ENCODE data around the gene CLRN1. TPM values are rescaled to one million over a fixed set of nuclear protein-coding genes. Genes with fewer than 3 reads are reported as not detected.
A peak's percentile ranks its signal among the peaks of the same experiment; 100 is the strongest.

Gene CLRN1
- total and polyA plus RNA-seq, 2 experiments from 2014 or later = 0.45 to 0.69 TPM

DNA sequence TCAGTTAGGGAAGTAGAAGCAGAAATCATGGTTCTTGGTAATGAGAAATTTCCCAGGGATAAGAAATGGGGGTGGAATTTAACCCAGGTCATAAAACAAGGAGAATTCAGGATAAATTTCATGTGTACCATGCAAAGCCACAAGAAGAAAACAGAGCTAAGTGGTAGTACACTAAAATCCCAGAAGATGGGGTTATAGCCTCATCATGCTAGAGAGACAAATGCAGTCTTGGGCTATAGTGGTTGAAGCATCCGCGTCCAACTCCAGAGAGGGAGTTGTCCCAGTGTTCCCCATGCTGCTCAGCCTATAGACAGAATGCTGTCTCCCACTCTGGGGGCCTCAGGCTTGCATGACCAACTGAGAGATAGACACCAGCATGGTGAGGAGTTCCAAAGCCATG lies 36.2 kb upstream of the CLRN1 start:
- peak; percentile 71 for ATAC-seq
- peaks cover 2% of the 10 kb centered on the region for H3K27me3 Mint-ChIP-seq (ENCODE audit: insufficient read depth, low read depth, poor library complexity)
- H3K79me2 ChIP-seq (replicated peaks; ENCODE audit: insufficient read depth) = no peaks in the 10 kb centered on the region

DNA sequence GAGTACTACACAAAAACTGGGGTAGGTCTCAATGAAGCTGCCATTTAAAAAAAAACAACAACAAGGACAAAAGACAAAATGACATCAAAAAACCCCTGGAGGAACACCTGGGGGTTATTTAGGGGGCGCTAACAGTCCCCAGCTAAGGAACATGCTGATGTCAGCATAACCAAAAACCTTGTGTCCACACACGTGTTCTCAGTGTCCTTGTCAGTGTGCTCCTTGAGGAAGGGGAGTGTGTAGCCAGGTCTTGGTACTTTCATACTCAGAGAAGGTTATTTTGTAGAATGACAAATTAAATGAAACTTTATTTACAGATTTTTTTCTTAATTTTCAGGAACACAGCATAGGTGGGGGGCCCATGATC lies 31.2 kb upstream of the CLRN1 start:
- H3K9me2 ChIP-seq (ENCODE audit: insufficient read depth) = peaks cover 4% of the 10 kb centered on the region; the same call in 1 of the 2 replicates
- H3K36me3 ChIP-seq (ENCODE audit: insufficient read depth) = no peaks in the 10 kb centered on the region
- DNase-seq (ENCODE audit: low spot score) (no peak), ATAC-seq (no peak)
- Mint-ChIP-seq H3K4me1 (peaks cover 15% of the 10 kb centered on the region), H3K36me3 (ENCODE audit: low read depth) (no peaks in the 10 kb centered on the region), H3K9me3 (no peaks in the 10 kb centered on the region), H3K27me3 (ENCODE audit: insufficient read depth, low read depth, poor library complexity) (peaks cover 4% of the 10 kb centered on the region), H3K4me3 (no peak overlapping the region), H3K27ac (no peak overlapping the region)
- H3F3A ChIP-seq (replicated peaks; ENCODE audit: low read depth) = no peaks in the 10 kb centered on the region
- H3K4me2 ChIP-seq = no peak overlapping the region
- H3K4me1 ChIP-seq (ENCODE audit: insufficient read depth) = peaks cover 11% of the 10 kb centered on the region; the same call in 1 of the 2 replicates
- no peaks in the 10 kb centered on the region for H3K27me3 ChIP-seq (ENCODE audit: insufficient read depth)
- H4K20me1 ChIP-seq (replicated peaks; ENCODE audit: insufficient read depth) = no peaks in the 10 kb centered on the region
- no peaks in the 10 kb centered on the region for H3K79me2 ChIP-seq (replicated peaks; ENCODE audit: insufficient read depth)
- no peak overlapping the region for H3K27ac ChIP-seq (ENCODE audit: low read depth)
- no peak overlapping the region for H3K4me3 ChIP-seq
- no peak overlapping the region for H2AFZ ChIP-seq
- no peak for TF ChIP-seq ZNF114 (CRISPR knock-in tag; IDR thresholded peaks at IDR 0.05)
- no peak for TF ChIP-seq CREB1 (CRISPR knock-in tag; IDR thresholded peaks at IDR 0.05; ENCODE audit: low read depth)
- no peak for TF ChIP-seq EZH2phosphoT487 (IDR thresholded peaks at IDR 0.05; ENCODE audit: unreplicated experiment)
- TF ChIP-seq NANOG (IDR thresholded peaks at IDR 0.05; ENCODE audit: borderline replicate concordance) = no peak
- TF ChIP-seq POLR2AphosphoS5 (IDR thresholded peaks at IDR 0.05; ENCODE audit: low read depth) = no peak
- no peak for TF ChIP-seq JUNB (IDR thresholded peaks at IDR 0.05; ENCODE audit: unreplicated experiment)
- TF ChIP-seq, protein P1, sequence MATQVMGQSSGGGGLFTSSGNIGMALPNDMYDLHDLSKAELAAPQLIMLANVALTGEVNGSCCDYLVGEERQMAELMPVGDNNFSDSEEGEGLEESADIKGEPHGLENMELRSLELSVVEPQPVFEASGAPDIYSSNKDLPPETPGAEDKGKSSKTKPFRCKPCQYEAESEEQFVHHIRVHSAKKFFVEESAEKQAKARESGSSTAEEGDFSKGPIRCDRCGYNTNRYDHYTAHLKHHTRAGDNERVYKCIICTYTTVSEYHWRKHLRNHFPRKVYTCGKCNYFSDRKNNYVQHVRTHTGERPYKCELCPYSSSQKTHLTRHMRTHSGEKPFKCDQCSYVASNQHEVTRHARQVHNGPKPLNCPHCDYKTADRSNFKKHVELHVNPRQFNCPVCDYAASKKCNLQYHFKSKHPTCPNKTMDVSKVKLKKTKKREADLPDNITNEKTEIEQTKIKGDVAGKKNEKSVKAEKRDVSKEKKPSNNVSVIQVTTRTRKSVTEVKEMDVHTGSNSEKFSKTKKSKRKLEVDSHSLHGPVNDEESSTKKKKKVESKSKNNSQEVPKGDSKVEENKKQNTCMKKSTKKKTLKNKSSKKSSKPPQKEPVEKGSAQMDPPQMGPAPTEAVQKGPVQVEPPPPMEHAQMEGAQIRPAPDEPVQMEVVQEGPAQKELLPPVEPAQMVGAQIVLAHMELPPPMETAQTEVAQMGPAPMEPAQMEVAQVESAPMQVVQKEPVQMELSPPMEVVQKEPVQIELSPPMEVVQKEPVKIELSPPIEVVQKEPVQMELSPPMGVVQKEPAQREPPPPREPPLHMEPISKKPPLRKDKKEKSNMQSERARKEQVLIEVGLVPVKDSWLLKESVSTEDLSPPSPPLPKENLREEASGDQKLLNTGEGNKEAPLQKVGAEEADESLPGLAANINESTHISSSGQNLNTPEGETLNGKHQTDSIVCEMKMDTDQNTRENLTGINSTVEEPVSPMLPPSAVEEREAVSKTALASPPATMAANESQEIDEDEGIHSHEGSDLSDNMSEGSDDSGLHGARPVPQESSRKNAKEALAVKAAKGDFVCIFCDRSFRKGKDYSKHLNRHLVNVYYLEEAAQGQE (IDR thresholded peaks at IDR 0.05; ENCODE audit: unreplicated experiment) = no peak
- TF ChIP-seq STAT1 (IDR thresholded peaks at IDR 0.05; ENCODE audit: unreplicated experiment) = no peak

More for the DNA sequence above, 36.2 kb upstream of the CLRN1 start:
- no peaks in the 10 kb centered on the region for H3F3A ChIP-seq (replicated peaks; ENCODE audit: low read depth)
- no peak overlapping the region for H3K4me3 ChIP-seq
- no peaks in the 10 kb centered on the region for H4K20me1 ChIP-seq (replicated peaks; ENCODE audit: insufficient read depth)
- peak overlapping the region; percentile 52; the same call in 1 of the 2 replicates for H2AFZ ChIP-seq
- no peak overlapping the region for H3K4me3 Mint-ChIP-seq
- H3K27ac Mint-ChIP-seq = no peak overlapping the region
- H3K4me1 ChIP-seq (ENCODE audit: insufficient read depth) = no peaks in the 10 kb centered on the region
- no peaks in the 10 kb centered on the region for H3K36me3 ChIP-seq (ENCODE audit: insufficient read depth)
- no peaks in the 10 kb centered on the region for H3K27me3 ChIP-seq (ENCODE audit: insufficient read depth)
- TF ChIP-seq, protein P2, sequence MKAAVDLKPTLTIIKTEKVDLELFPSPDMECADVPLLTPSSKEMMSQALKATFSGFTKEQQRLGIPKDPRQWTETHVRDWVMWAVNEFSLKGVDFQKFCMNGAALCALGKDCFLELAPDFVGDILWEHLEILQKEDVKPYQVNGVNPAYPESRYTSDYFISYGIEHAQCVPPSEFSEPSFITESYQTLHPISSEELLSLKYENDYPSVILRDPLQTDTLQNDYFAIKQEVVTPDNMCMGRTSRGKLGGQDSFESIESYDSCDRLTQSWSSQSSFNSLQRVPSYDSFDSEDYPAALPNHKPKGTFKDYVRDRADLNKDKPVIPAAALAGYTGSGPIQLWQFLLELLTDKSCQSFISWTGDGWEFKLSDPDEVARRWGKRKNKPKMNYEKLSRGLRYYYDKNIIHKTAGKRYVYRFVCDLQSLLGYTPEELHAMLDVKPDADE (IDR thresholded peaks at IDR 0.05) = no peak
- TF ChIP-seq, protein P3, sequence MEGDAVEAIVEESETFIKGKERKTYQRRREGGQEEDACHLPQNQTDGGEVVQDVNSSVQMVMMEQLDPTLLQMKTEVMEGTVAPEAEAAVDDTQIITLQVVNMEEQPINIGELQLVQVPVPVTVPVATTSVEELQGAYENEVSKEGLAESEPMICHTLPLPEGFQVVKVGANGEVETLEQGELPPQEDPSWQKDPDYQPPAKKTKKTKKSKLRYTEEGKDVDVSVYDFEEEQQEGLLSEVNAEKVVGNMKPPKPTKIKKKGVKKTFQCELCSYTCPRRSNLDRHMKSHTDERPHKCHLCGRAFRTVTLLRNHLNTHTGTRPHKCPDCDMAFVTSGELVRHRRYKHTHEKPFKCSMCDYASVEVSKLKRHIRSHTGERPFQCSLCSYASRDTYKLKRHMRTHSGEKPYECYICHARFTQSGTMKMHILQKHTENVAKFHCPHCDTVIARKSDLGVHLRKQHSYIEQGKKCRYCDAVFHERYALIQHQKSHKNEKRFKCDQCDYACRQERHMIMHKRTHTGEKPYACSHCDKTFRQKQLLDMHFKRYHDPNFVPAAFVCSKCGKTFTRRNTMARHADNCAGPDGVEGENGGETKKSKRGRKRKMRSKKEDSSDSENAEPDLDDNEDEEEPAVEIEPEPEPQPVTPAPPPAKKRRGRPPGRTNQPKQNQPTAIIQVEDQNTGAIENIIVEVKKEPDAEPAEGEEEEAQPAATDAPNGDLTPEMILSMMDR (conservative IDR thresholded peaks at IDR 0.05; ENCODE audit: low read depth in 2 of 2) = peak; percentile 40 to 63; a peak in 2 of 4 replicates
- H3K4me2 ChIP-seq = no peak overlapping the region
- 0 out of 2 replicates have a peak, but pooled peaks cover 15% of the 10 kb centered on the region for H3K9me2 ChIP-seq (ENCODE audit: insufficient read depth)
- peaks cover 5% of the 10 kb centered on the region for H3K4me1 Mint-ChIP-seq
- H3K9me3 Mint-ChIP-seq = no peaks in the 10 kb centered on the region; the same call in 2 of the 3 replicates
- peak; percentile 51 for DNase-seq (ENCODE audit: low spot score)
- no peaks in the 10 kb centered on the region for H3K36me3 Mint-ChIP-seq (ENCODE audit: low read depth)
- H3K27ac ChIP-seq (ENCODE audit: low read depth) = no peak overlapping the region
